Measurements from ENCODE around the gene MMD.

Gene MMD

GRCh38 chr17:55441544-55441943 lies 19.9 kb upstream of the MMD start:
- no peak for TF ChIP-seq TCF12 (IDR thresholded peaks at IDR 0.05; ENCODE audit: low read depth)
- no peak for TF ChIP-seq MAX (IDR thresholded peaks at IDR 0.05)
- TF ChIP-seq RAD21 (IDR thresholded peaks at IDR 0.05; ENCODE audit: low read depth): no peak
- no peak for TF ChIP-seq CREB1 (IDR thresholded peaks at IDR 0.05; ENCODE audit: low read depth)
- no peak for TF ChIP-seq EP300 (IDR thresholded peaks at IDR 0.05; ENCODE audit: borderline replicate concordance)
- TF ChIP-seq REST (IDR thresholded peaks at IDR 0.05; ENCODE audit: low read depth): no peak
- TF ChIP-seq NFIC (IDR thresholded peaks at IDR 0.05): no peak
- TF ChIP-seq YY1 (IDR thresholded peaks at IDR 0.05; ENCODE audit: low read depth): no peak
- TF ChIP-seq ZBTB7A (IDR thresholded peaks at IDR 0.05; ENCODE audit: low read depth): no peak
- no peak for TF ChIP-seq USF1 (IDR thresholded peaks at IDR 0.05)
- no peak for TF ChIP-seq EGR1 (IDR thresholded peaks at IDR 0.05)
- no peak for TF ChIP-seq TAF1 (IDR thresholded peaks at IDR 0.05; ENCODE audit: low read depth)

GRCh38 chr17:55440391-55440790 lies 18.8 kb upstream of the MMD start:
- TF ChIP-seq RAD21 (IDR thresholded peaks at IDR 0.05; ENCODE audit: low read depth) (no peak), TCF12 (IDR thresholded peaks at IDR 0.05; ENCODE audit: low read depth) (no peak), FOXM1 (IDR thresholded peaks at IDR 0.05; ENCODE audit: borderline replicate concordance, low read depth) (no peak), YY1 (IDR thresholded peaks at IDR 0.05; ENCODE audit: low read depth) (no peak), TAF1 (IDR thresholded peaks at IDR 0.05; ENCODE audit: low read depth) (no peak), NFIC (IDR thresholded peaks at IDR 0.05) (no peak), ZBTB7A (IDR thresholded peaks at IDR 0.05; ENCODE audit: low read depth) (no peak)

- TF ChIP-seq ZBTB7A (IDR thresholded peaks at IDR 0.05; ENCODE audit: low read depth): no peak
- no peak for TF ChIP-seq RAD21 (IDR thresholded peaks at IDR 0.05; ENCODE audit: low read depth)
- TF ChIP-seq EP300 (IDR thresholded peaks at IDR 0.05; ENCODE audit: borderline replicate concordance): no peak
- no peak for TF ChIP-seq FOXM1 (IDR thresholded peaks at IDR 0.05; ENCODE audit: borderline replicate concordance, low read depth)
- TF ChIP-seq MAX (IDR thresholded peaks at IDR 0.05): no peak
- TF ChIP-seq YY1 (IDR thresholded peaks at IDR 0.05; ENCODE audit: low read depth): no peak
- no peak for TF ChIP-seq EGR1 (IDR thresholded peaks at IDR 0.05)
- TF ChIP-seq CEBPB (IDR thresholded peaks at IDR 0.05): no peak
- no peak for TF ChIP-seq USF1 (IDR thresholded peaks at IDR 0.05)
- TF ChIP-seq NFIC (IDR thresholded peaks at IDR 0.05): no peak
These were observed 15.5 kb upstream of the MMD start for GRCh38 chr17:55437159-55437605.

- TF ChIP-seq TEAD4 (IDR thresholded peaks at IDR 0.05): no peak
- no peak for TF ChIP-seq MAX (IDR thresholded peaks at IDR 0.05)
- TF ChIP-seq EGR1 (IDR thresholded peaks at IDR 0.05): no peak
- no peak for TF ChIP-seq TAF1 (IDR thresholded peaks at IDR 0.05; ENCODE audit: low read depth)
- no peak for TF ChIP-seq CREB1 (IDR thresholded peaks at IDR 0.05; ENCODE audit: low read depth)
- no peak for TF ChIP-seq USF1 (IDR thresholded peaks at IDR 0.05)
- TF ChIP-seq NFIC (IDR thresholded peaks at IDR 0.05): no peak
- TF ChIP-seq REST (IDR thresholded peaks at IDR 0.05; ENCODE audit: low read depth): no peak
These were observed 14.9 kb upstream of the MMD start for GRCh38 chr17:55436224-55437158.

- no peak for TF ChIP-seq ZBTB7A (IDR thresholded peaks at IDR 0.05; ENCODE audit: low read depth)
- no peak for TF ChIP-seq CEBPB (IDR thresholded peaks at IDR 0.05)
- TF ChIP-seq TEAD4 (IDR thresholded peaks at IDR 0.05): no peak
These were observed 13.8 kb upstream of the MMD start for GRCh38 chr17:55435408-55435807.
